Hepatocyte (in vitro differentiated cells): ENCODE data around the gene PLSCR4. TPM values are rescaled to one million over a fixed set of nuclear protein-coding genes. Genes with fewer than 3 reads are reported as not detected.
A peak's percentile ranks its signal among the peaks of the same experiment; 100 is the strongest.

Source experiments
- DNase-seq: peaks from one replicate; pipeline ENCODE4 v3.0.0-alpha.2; 2016; ENCODE audit warnings: low spot score
- H2AFZ ChIP-seq: fragments of 200-600 bp; sonication (generic); 2 replicates; pipeline ENCODE4 v1.6.0; 2016; ENCODE audit warnings: antibody characterized with exemption, mild to moderate bottlenecking
- H3K27ac ChIP-seq: fragments of 200-600 bp; sonication (generic); 2 replicates; pipeline ENCODE4 v1.5.1; 2016; ENCODE audit warnings: mild to moderate bottlenecking
- H3K27me3 ChIP-seq: fragments of 200-600 bp; sonication (generic); 2 replicates; pipeline ENCODE4 v1.6.1; 2016
- H3K36me3 ChIP-seq: fragments of 200-600 bp; sonication (generic); replicated peaks from 2 replicates; pipeline ENCODE4 v1.5.1; 2016; ENCODE audit warnings: low read depth; ENCODE audit not compliant: insufficient read depth
- H3K4me1 ChIP-seq: fragments of 200-600 bp; sonication (generic); 2 replicates; pipeline ENCODE4 v1.5.1; 2016; ENCODE audit warnings: mild to moderate bottlenecking, moderate library complexity; ENCODE audit not compliant: insufficient read depth
- H3K4me2 ChIP-seq: fragments of 200-600 bp; sonication (generic); 2 replicates; pipeline ENCODE4 v1.6.0; 2016
- H3K4me3 ChIP-seq: fragments of 200-600 bp; sonication (generic); 2 replicates; pipeline ENCODE4 v1.5.1; 2016; ENCODE audit warnings: mild to moderate bottlenecking
- H3K79me2 ChIP-seq: fragments of 200-600 bp; sonication (generic); 2 replicates; pipeline ENCODE4 v1.6.0; 2017; ENCODE audit warnings: mild to moderate bottlenecking
- H3K9me2 ChIP-seq: fragments of 200-600 bp; sonication (generic); replicated peaks from 2 replicates; pipeline ENCODE4 v1.6.0; 2017; ENCODE audit warnings: mild to moderate bottlenecking; ENCODE audit not compliant: insufficient read depth
- H3K9me3 ChIP-seq: fragments of 200-600 bp; sonication (generic); 2 replicates; pipeline ENCODE4 v1.5.1; 2016; ENCODE audit warnings: low read depth, mild to moderate bottlenecking
- H4K20me1 ChIP-seq: fragments of 200-600 bp; sonication (generic); 2 replicates; pipeline ENCODE4 v1.6.0; 2016; ENCODE audit warnings: mild to moderate bottlenecking; ENCODE audit not compliant: insufficient read depth, poor library complexity, severe bottlenecking
- CTCF ChIP-seq: fragments of 200-600 bp; sonication (generic); IDR thresholded peaks from 2 replicates; pipeline ENCODE4 v1.5.1; 2016; ENCODE audit warnings: antibody characterized with exemption, mild to moderate bottlenecking; ENCODE audit not compliant: poor library complexity
- EZH2 ChIP-seq: fragments of 200-600 bp; sonication (generic); IDR thresholded peaks from 2 replicates; pipeline ENCODE4 v1.6.1; 2016; ENCODE audit warnings: antibody characterized with exemption, mild to moderate bottlenecking, borderline replicate concordance
- EZH2phosphoT487 ChIP-seq: fragments of 200-600 bp; sonication (generic); IDR thresholded peaks from one replicate; pipeline ENCODE4 v1.6.1; 2018; ENCODE audit warnings: antibody characterized with exemption, mild to moderate bottlenecking, low read depth, moderate library complexity; ENCODE audit not compliant: unreplicated experiment, severe bottlenecking
- WGBS: methylation state at CpG from one replicate; pipeline ENCODE4 v1.1.6; 2016; ENCODE audit warnings: low lambda C conversion rate; ENCODE audit errors: missing lambda C conversion rate; 5-methylcytosine and 5-hydroxymethylcytosine counted together
- polyA plus RNA-seq: library from polyadenylated mRNA; unstranded; fragments of >200 nt; fragmentation: Nextera tagmentation; extraction: Ambion mirVana; gene quantifications from 2 replicates; pipeline ENCODE4 v1.2.1, GENCODE V29; 2016
- total RNA-seq: library from RNA; depleted of rRNA; stranded (reverse); fragments of >200 nt; gene quantifications from 2 replicates; pipeline ENCODE4 v1.2.3, GENCODE V29; 2014

The PLSCR4 gene
- total and polyA plus RNA-seq, 2 experiments from 2014 or later = 11.3 to 23.3 TPM

GRCh38 chr3:146157325-146158060 lies 93.4 kb downstream of the PLSCR4 start:
- 87% methylated on average over 2 of the region's 2 CpGs for WGBS
- H3K4me2 ChIP-seq = peak overlapping the region; percentile 80

GRCh38 chr3:146156666-146157314 lies 94.1 kb downstream of the PLSCR4 start:
- WGBS = 70% methylated on average over 3 of the region's 3 CpGs
- no peak overlapping the region for H3K4me3 ChIP-seq

More at GRCh38 chr3:146157325-146158060, 93.4 kb downstream of the PLSCR4 start:
- H3K27me3 ChIP-seq = no peaks in the 10 kb centered on the region
- H3K79me2 ChIP-seq = peaks cover 80% of the 10 kb centered on the region
- no peaks in the 10 kb centered on the region for H3K9me2 ChIP-seq
- no peak overlapping the region for H3K4me3 ChIP-seq
- H2AFZ ChIP-seq = no peak overlapping the region
- TF ChIP-seq CTCF (no peak), EZH2phosphoT487 (no peak), EZH2 (no peak)
- no peaks in the 10 kb centered on the region for H4K20me1 ChIP-seq
- no peak for DNase-seq
- no peaks in the 10 kb centered on the region for H3K9me3 ChIP-seq
- H3K27ac ChIP-seq = peak overlapping the region; percentile 42
- H3K4me1 ChIP-seq = peaks cover 27% of the 10 kb centered on the region
- no peaks in the 10 kb centered on the region for H3K36me3 ChIP-seq

DNA sequence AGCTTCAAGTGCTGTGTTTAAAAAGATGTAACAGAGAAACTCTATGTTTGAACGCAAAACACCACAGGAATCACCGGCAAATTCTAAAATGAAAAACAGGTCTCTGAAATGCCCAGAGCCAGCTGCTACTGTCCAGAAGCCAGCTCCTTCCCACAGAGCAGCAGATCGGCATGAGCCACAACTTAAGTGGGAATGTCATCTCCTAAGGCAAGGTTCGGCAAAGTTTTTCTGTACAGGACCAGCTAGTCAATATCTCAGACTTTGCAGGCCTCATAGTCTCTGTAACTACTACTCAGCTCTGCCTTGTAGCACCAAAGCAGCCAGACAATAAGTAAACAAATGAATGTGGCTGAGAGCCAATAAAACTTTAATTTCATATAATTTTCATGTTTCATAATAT lies 94.8 kb downstream of the PLSCR4 start:
- Histone ChIP-seq H3K9me3 (no peaks in the 10 kb centered on the region), H3K27ac (peak overlapping the region; percentile 42), H3K36me3 (no peaks in the 10 kb centered on the region), H4K20me1 (no peaks in the 10 kb centered on the region), H3K27me3 (no peaks in the 10 kb centered on the region), H3K4me3 (no peak overlapping the region), H2AFZ (no peak overlapping the region), H3K9me2 (no peaks in the 10 kb centered on the region), H3K79me2 (peaks cover 94% of the 10 kb centered on the region), H3K4me1 (peaks cover 19% of the 10 kb centered on the region), H3K4me2 (peak overlapping the region; percentile 80)
- no peak for TF ChIP-seq EZH2phosphoT487
- no peak for TF ChIP-seq EZH2
- no peak for TF ChIP-seq CTCF
- no peak for DNase-seq
- WGBS = 51% methylated on average over 4 of the region's 4 CpGs

More at GRCh38 chr3:146156666-146157314, 94.1 kb downstream of the PLSCR4 start:
- no peaks in the 10 kb centered on the region for H3K27me3 ChIP-seq
- H3K27ac ChIP-seq = peak overlapping the region; percentile 42
- peaks cover 87% of the 10 kb centered on the region for H3K79me2 ChIP-seq
- H3K4me1 ChIP-seq = peaks cover 20% of the 10 kb centered on the region
- no peaks in the 10 kb centered on the region for H4K20me1 ChIP-seq
- H2AFZ ChIP-seq = no peak overlapping the region
- no peaks in the 10 kb centered on the region for H3K9me2 ChIP-seq
- TF ChIP-seq EZH2phosphoT487 (no peak), EZH2 (no peak), CTCF (no peak)
- peak overlapping the region; percentile 80 for H3K4me2 ChIP-seq
- no peak for DNase-seq
- H3K36me3 ChIP-seq = no peaks in the 10 kb centered on the region
- no peaks in the 10 kb centered on the region for H3K9me3 ChIP-seq
